Vagina (tissue), 2 donors: ENCODE measurements around the gene SLK.

Experiments
- CTCF ChIP-seq, 3 experiments: fragments of 450-650 bp in 2 of 3; fragments of 200-600 bp in 1 of 3; sonication (generic) in 1 of 3; IDR thresholded peaks; one replicate each; pipeline ENCODE4 v1.5.1; 2017 to 2019; ENCODE audit warnings: antibody characterized with exemption in 3 of 3, mild to moderate bottlenecking in 2 of 3, moderate library complexity in 2 of 3
- POLR2AphosphoS5 ChIP-seq, 2 donors: sonication (generic); formaldehyde crosslinking; IDR thresholded peaks; one replicate each; pipeline ENCODE4 v1.9.0; 2017; ENCODE audit warnings: antibody characterized with exemption in 2 of 2, mild to moderate bottlenecking in 2 of 2, low read depth in 1 of 2; ENCODE audit not compliant: insufficient read depth in 1 of 2

GRCh38 chr10:103936022-103936421, 30.9 kb upstream of the SLK start:
- TF ChIP-seq CTCF (IDR thresholded peaks at IDR 0.05) (no peak), POLR2AphosphoS5 (IDR thresholded peaks at IDR 0.05; ENCODE audit: insufficient read depth in 1 of 2, low read depth in 1 of 2) (no peak)
